ENCODE measurements around the gene MYLK. TPM values are rescaled to one million over a fixed set of nuclear protein-coding genes. Genes with fewer than 3 reads are reported as not detected.
A peak's percentile ranks its signal among the peaks of the same experiment; 100 is the strongest.

Gene MYLK, protein sequence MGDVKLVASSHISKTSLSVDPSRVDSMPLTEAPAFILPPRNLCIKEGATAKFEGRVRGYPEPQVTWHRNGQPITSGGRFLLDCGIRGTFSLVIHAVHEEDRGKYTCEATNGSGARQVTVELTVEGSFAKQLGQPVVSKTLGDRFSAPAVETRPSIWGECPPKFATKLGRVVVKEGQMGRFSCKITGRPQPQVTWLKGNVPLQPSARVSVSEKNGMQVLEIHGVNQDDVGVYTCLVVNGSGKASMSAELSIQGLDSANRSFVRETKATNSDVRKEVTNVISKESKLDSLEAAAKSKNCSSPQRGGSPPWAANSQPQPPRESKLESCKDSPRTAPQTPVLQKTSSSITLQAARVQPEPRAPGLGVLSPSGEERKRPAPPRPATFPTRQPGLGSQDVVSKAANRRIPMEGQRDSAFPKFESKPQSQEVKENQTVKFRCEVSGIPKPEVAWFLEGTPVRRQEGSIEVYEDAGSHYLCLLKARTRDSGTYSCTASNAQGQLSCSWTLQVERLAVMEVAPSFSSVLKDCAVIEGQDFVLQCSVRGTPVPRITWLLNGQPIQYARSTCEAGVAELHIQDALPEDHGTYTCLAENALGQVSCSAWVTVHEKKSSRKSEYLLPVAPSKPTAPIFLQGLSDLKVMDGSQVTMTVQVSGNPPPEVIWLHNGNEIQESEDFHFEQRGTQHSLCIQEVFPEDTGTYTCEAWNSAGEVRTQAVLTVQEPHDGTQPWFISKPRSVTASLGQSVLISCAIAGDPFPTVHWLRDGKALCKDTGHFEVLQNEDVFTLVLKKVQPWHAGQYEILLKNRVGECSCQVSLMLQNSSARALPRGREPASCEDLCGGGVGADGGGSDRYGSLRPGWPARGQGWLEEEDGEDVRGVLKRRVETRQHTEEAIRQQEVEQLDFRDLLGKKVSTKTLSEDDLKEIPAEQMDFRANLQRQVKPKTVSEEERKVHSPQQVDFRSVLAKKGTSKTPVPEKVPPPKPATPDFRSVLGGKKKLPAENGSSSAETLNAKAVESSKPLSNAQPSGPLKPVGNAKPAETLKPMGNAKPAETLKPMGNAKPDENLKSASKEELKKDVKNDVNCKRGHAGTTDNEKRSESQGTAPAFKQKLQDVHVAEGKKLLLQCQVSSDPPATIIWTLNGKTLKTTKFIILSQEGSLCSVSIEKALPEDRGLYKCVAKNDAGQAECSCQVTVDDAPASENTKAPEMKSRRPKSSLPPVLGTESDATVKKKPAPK (N-terminal part only)
- 0.16 TPM in 1 of 2 replicates, not detected in the other for total RNA-seq

DNA sequence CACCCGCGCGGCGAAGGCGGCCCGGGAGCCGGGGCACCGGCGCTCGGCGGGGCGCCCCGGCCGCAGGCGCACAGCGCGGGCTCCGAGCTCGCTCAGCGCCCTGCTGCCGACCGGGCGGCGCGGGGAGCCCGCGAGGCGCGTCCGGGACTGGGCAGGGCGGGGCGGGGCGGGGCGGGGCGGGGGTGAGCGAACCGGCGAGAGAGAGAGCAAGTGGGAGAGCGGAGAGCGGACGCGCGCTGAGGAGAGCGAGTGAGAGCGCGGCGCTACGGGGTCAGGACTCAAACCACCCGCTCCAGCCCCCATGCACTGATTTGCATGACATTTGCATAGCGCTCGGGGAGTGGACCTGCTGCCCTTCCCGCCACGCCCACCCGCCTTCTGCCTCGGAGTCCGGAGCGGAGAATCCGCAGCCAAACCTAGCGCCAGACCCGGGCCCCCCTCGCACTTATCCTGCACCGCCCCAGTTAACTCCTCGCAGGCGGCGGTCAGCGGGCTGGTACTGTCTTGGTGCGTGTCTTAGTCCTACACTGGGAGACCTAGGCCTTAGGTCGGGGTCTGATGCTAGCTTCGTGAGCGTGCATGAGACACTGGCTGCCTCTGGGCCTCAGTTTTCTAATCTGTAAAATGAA is at the start of gene MYLK:
Gene MYLK (minus strand): TSS at position 130 of the 629 bp plus-strand sequence. CDS start 90,491 bp downstream, outside the sequence.
- Mint-ChIP-seq H3K27ac (no peak within 1 kb of the TSS), H3K4me1 (ENCODE audit: low read depth) (peaks cover 10% of the 10 kb centered on the region), H3K36me3 (ENCODE audit: low read depth) (no peaks in the 10 kb centered on the region)

GRCh38 chr3:123930445-123930844 is 46.3 kb upstream of the MYLK start:
- Mint-ChIP-seq H3K27ac (no peak overlapping the region), H3K4me1 (ENCODE audit: low read depth) (no peaks in the 10 kb centered on the region), H3K27me3 (ENCODE audit: low read depth) (no peaks in the 10 kb centered on the region), H3K4me3 (ENCODE audit: low read depth) (no peak overlapping the region), H3K36me3 (ENCODE audit: low read depth) (peaks cover 46% of the 10 kb centered on the region), H3K9me3 (no peaks in the 10 kb centered on the region)
- no peak for DNase-seq (ENCODE audit: low spot score)
- intact Hi-C loops (cut with micrococcal nuclease): no loop called here

More for the DNA sequence above, at the start of gene MYLK:
- H3K9me3 Mint-ChIP-seq: no peaks in the 10 kb centered on the region
- intact Hi-C loops (cut with micrococcal nuclease): loop anchor here (5.0 kb wide), 1 partner anchor 78 kb away; the partner anchor contains the start of gene CCDC14
- H3K4me3 Mint-ChIP-seq (ENCODE audit: low read depth): peak within 1 kb of the TSS; percentile 74
- peaks cover 58% of the 10 kb centered on the region for H3K27me3 Mint-ChIP-seq (ENCODE audit: low read depth)
- peak; percentile 56 for DNase-seq (ENCODE audit: low spot score)

- no peak for DNase-seq (ENCODE audit: low spot score)
- Mint-ChIP-seq H3K9me3 (peaks cover 8% of the 10 kb centered on the region), H3K4me1 (ENCODE audit: low read depth) (no peaks in the 10 kb centered on the region), H3K36me3 (ENCODE audit: low read depth) (peaks cover 56% of the 10 kb centered on the region), H3K4me3 (ENCODE audit: low read depth) (no peak overlapping the region), H3K27me3 (ENCODE audit: low read depth) (no peaks in the 10 kb centered on the region), H3K27ac (no peak overlapping the region)
- intact Hi-C loops (cut with micrococcal nuclease): no loop called here
Measured at GRCh38 chr3:123929325-123929724, 45.2 kb upstream of the MYLK start.

GRCh38 chr3:123926396-123926795 is 42.3 kb upstream of the MYLK start:
- peaks cover 65% of the 10 kb centered on the region for H3K36me3 Mint-ChIP-seq (ENCODE audit: low read depth)
- no peak overlapping the region for H3K4me3 Mint-ChIP-seq (ENCODE audit: low read depth)
- H3K27ac Mint-ChIP-seq: no peak overlapping the region
- H3K4me1 Mint-ChIP-seq (ENCODE audit: low read depth): no peaks in the 10 kb centered on the region
- H3K9me3 Mint-ChIP-seq: peaks cover 35% of the 10 kb centered on the region
- no peaks in the 10 kb centered on the region for H3K27me3 Mint-ChIP-seq (ENCODE audit: low read depth)
- DNase-seq (ENCODE audit: low spot score): no peak
- intact Hi-C loops (cut with micrococcal nuclease): no loop called here

GRCh38 chr3:123920868-123921267 is 36.7 kb upstream of the MYLK start:
- Mint-ChIP-seq H3K27ac (no peak overlapping the region), H3K9me3 (peaks cover 54% of the 10 kb centered on the region), H3K4me3 (ENCODE audit: low read depth) (no peak overlapping the region), H3K27me3 (ENCODE audit: low read depth) (no peaks in the 10 kb centered on the region), H3K36me3 (ENCODE audit: low read depth) (peaks cover 72% of the 10 kb centered on the region), H3K4me1 (ENCODE audit: low read depth) (peaks cover 4% of the 10 kb centered on the region)
- DNase-seq (ENCODE audit: low spot score): no peak
- intact Hi-C loops (cut with micrococcal nuclease): no loop called here

DNA sequence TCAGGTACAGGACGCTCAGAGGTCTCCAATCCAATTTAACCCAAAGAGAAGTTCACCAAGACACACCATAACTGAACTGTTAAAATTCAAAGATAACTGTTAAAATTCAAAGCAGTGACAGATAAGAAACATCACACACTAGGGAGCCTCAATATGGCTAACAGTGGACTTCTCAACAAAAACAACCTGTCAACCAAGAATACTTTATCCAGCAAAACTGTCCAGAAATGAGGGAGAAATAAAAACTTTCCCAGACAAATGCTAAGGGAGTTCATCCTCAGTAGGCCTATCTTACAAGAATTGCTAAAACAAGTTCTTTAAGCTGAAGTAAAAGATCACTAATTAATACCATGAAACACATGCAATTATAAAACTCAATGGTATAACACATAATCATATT is 36.3 kb upstream of the MYLK start:
- Mint-ChIP-seq H3K4me1 (ENCODE audit: low read depth) (peaks cover 4% of the 10 kb centered on the region), H3K27ac (no peak overlapping the region), H3K27me3 (ENCODE audit: low read depth) (no peaks in the 10 kb centered on the region), H3K36me3 (ENCODE audit: low read depth) (peaks cover 69% of the 10 kb centered on the region), H3K4me3 (ENCODE audit: low read depth) (no peak overlapping the region), H3K9me3 (peaks cover 54% of the 10 kb centered on the region)
- intact Hi-C loops (cut with micrococcal nuclease): no loop called here
- DNase-seq (ENCODE audit: low spot score): no peak

DNA sequence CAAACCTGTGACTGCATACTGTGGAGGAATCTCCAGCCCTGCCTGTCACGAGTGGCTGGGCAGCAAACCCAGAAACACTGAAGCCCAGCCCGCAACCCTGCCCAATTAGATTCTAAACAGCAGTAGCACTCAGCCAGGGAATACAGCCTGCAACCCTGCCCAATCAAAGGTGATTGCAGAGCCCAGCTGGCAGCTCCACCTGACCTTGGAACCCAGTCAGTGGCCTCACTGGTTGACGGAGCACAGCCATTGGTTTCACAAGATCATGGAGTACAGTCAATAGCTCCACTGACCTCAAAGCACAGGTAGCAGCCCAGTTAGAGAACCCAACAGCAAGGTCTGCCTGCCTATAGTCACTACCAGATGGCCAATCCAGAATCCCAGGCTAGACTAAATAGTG is 35.2 kb upstream of the MYLK start:
- H3K36me3 Mint-ChIP-seq (ENCODE audit: low read depth): peaks cover 65% of the 10 kb centered on the region
- H3K4me1 Mint-ChIP-seq (ENCODE audit: low read depth): peaks cover 4% of the 10 kb centered on the region
- H3K9me3 Mint-ChIP-seq: peaks cover 46% of the 10 kb centered on the region

DNA sequence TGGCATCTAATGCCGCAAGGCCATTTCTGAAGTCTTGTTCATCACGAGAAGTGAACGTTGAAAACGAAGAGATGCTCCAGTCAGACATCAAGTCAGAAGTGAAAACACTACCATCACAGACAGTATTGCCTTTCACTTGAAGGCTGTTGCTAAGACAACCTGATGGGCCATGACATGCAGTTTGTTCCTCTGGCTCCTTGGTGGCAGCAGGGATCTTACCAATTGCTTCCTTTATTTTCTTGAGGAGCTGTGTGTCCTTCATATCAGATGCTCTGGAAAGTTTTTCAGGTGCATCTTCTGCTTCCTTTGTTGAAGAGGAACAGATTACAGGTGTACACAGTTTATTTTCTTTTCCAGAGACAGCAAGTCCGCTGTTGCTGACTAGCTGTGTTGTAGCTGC is 30.7 kb upstream of the MYLK start:
- no peak overlapping the region for H3K4me3 Mint-ChIP-seq (ENCODE audit: low read depth)
- H3K36me3 Mint-ChIP-seq (ENCODE audit: low read depth): peaks cover 20% of the 10 kb centered on the region
- intact Hi-C loops (cut with micrococcal nuclease): no loop called here
- H3K4me1 Mint-ChIP-seq (ENCODE audit: low read depth): no peaks in the 10 kb centered on the region
- H3K27ac Mint-ChIP-seq: no peak overlapping the region
- no peaks in the 10 kb centered on the region for H3K27me3 Mint-ChIP-seq (ENCODE audit: low read depth)
- H3K9me3 Mint-ChIP-seq: peaks cover 3% of the 10 kb centered on the region
- DNase-seq (ENCODE audit: low spot score): no peak

More for the DNA sequence above, 35.2 kb upstream of the MYLK start:
- Mint-ChIP-seq H3K27ac (no peak overlapping the region), H3K27me3 (ENCODE audit: low read depth) (no peaks in the 10 kb centered on the region), H3K4me3 (ENCODE audit: low read depth) (no peak overlapping the region)
- DNase-seq (ENCODE audit: low spot score): no peak
- intact Hi-C loops (cut with micrococcal nuclease): no loop called here

DNA sequence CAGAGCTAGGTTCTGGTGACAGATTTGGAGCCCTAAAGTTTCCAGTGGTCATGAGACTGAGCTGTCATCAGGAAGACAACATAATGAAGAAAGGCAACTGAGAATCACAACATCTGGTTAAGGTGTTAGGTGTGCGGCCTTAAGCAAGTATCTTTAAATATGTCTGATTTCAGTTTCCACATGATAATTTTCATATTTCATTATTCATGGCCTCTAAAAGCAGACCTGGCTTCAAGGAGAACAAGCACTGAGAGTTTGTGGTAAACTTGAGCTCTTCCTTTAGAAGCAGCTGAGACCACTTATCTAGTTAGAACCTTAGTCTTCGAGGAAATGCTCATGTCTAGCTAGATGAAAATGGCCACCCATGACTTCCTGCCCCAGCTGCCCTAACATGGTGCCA is 25.7 kb upstream of the MYLK start:
- H3K36me3 Mint-ChIP-seq (ENCODE audit: low read depth): peaks cover under 1% of the 10 kb centered on the region
- H3K4me1 Mint-ChIP-seq (ENCODE audit: low read depth): no peaks in the 10 kb centered on the region
- no peak overlapping the region for H3K4me3 Mint-ChIP-seq (ENCODE audit: low read depth)
- no peaks in the 10 kb centered on the region for H3K27me3 Mint-ChIP-seq (ENCODE audit: low read depth)
- no peaks in the 10 kb centered on the region for H3K9me3 Mint-ChIP-seq
- no peak overlapping the region for H3K27ac Mint-ChIP-seq
- no peak for DNase-seq (ENCODE audit: low spot score)
- intact Hi-C loops (cut with micrococcal nuclease): no loop called here

GRCh38 chr3:123907720-123908119 is 23.6 kb upstream of the MYLK start:
- intact Hi-C loops (cut with micrococcal nuclease): no loop called here
- H3K36me3 Mint-ChIP-seq (ENCODE audit: low read depth): no peaks in the 10 kb centered on the region
- H3K9me3 Mint-ChIP-seq: no peaks in the 10 kb centered on the region
- H3K27me3 Mint-ChIP-seq (ENCODE audit: low read depth): peaks cover 2% of the 10 kb centered on the region
- no peak overlapping the region for H3K4me3 Mint-ChIP-seq (ENCODE audit: low read depth)
- no peak for DNase-seq (ENCODE audit: low spot score)
- no peaks in the 10 kb centered on the region for H3K4me1 Mint-ChIP-seq (ENCODE audit: low read depth)
- H3K27ac Mint-ChIP-seq: no peak overlapping the region

DNA sequence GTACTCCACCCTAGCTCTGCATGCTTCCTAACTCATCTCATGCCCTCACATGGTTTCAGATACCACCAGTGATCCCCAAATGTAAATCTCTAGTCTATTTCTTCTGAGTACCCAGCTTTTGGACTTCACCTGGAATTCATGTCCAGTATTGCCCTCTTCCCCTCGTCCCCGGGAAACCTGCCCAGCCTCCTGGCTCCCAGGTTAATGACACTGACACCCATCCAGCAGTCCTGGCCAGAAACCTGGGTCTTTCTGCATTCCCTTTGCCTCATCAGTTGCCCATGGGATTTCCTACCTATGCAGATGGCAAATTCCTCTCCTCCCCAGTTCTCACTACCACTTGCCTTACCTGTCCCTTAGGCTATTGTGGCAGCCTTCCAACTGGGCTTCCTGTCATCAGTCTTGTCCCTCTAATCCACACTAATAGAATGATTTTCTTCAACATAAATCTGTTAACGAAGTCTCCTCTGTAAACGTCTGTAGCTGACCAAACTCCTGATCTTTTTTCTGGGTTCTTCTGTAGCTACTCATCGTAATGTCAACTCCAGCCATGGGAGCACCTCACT is 15.3 kb upstream of the MYLK start:
- no peaks in the 10 kb centered on the region for H3K9me3 Mint-ChIP-seq
- H3K27me3 Mint-ChIP-seq (ENCODE audit: low read depth): peaks cover 19% of the 10 kb centered on the region
- H3K4me3 Mint-ChIP-seq (ENCODE audit: low read depth): no peak overlapping the region
- no peaks in the 10 kb centered on the region for H3K4me1 Mint-ChIP-seq (ENCODE audit: low read depth)
- DNase-seq (ENCODE audit: low spot score): no peak
- H3K27ac Mint-ChIP-seq: no peak overlapping the region
- no peaks in the 10 kb centered on the region for H3K36me3 Mint-ChIP-seq (ENCODE audit: low read depth)
- intact Hi-C loops (cut with micrococcal nuclease): no loop called here

DNA sequence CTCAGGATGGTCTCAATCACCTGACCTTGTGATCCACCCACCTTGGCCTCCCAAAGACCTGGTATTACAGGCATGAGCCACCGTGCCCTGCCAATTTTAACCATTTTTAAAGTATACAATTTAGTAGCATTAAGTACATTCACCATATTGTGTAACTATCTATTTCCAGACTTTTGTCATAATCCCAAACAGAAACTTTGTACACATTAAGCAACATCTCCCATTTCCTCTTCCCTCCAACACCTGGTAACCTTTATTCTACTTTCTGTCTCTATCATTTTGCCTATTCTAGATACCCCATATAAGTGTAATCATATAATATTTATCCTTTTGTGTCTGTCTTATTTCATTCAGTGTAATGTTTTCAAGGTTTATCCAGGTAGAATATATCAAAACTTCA is 8.9 kb upstream of the MYLK start:
- Mint-ChIP-seq H3K27me3 (ENCODE audit: low read depth) (peaks cover 9% of the 10 kb centered on the region), H3K27ac (no peak overlapping the region)
- intact Hi-C loops (cut with micrococcal nuclease): no loop called here

More for the DNA sequence above, 8.9 kb upstream of the MYLK start:
- H3K36me3 Mint-ChIP-seq (ENCODE audit: low read depth): no peaks in the 10 kb centered on the region
- H3K4me1 Mint-ChIP-seq (ENCODE audit: low read depth): no peaks in the 10 kb centered on the region
- no peak overlapping the region for H3K4me3 Mint-ChIP-seq (ENCODE audit: low read depth)
- no peak for DNase-seq (ENCODE audit: low spot score)
- H3K9me3 Mint-ChIP-seq: peaks cover 9% of the 10 kb centered on the region
